Cardiac ventricle fibroblast (primary cell): ENCODE results near the gene ICA1. TPM values are rescaled to one million over a fixed set of nuclear protein-coding genes. Genes with fewer than 3 reads are reported as not detected.

ENCODE experiments used
- total RNA-seq: library from RNA; depleted of rRNA; stranded (reverse); fragments of >200 nt; gene quantifications from 2 replicates; pipeline ENCODE4 v1.2.3, GENCODE V29; 2015

ICA1 gene
- 0.10 TPM in 1 of 2 replicates, not detected in the other for total RNA-seq

GRCh38 chr7:8261711-8262695 is at the start of gene ICA1:
TSS of gene ICA1 (minus strand) at chr7:8262167. CDS start at chr7:8235926, 26,241 bp downstream.

Other genes with a start within 250 kb of the ICA1 start
- not detected in 2 replicates for gene NXPH1, start 171.4 kb upstream of the ICA1 start, total RNA-seq